CD4-positive, alpha-beta T cell treated with Interleukin-12 subunit alpha and Interleukin-12 subunit beta, for 1 hour (primary cell): ENCODE results near the gene ZBTB17.

Experiments
- DNase-seq: peaks from one replicate; pipeline ENCODE4 v3.0.0-alpha.2; 2020

Gene ZBTB17

GRCh38 chr1:15945832-15946448, 30.0 kb downstream of the ZBTB17 start:
- DNase-seq = no peak

- DNase-seq = no peak
Observed at GRCh38 chr1:15945011-15945831, 30.7 kb downstream of the ZBTB17 start.

- no peak for DNase-seq
Observed at GRCh38 chr1:15944308-15945010, 31.4 kb downstream of the ZBTB17 start.

GRCh38 chr1:15943992-15944307, 32.0 kb downstream of the ZBTB17 start:
- no peak for DNase-seq

- no peak for DNase-seq
Observed at GRCh38 chr1:15943328-15943991, 32.4 kb downstream of the ZBTB17 start.

GRCh38 chr1:15942661-15943327, 33.1 kb downstream of the ZBTB17 start:
- DNase-seq = no peak

- DNase-seq = no peak
Observed at GRCh38 chr1:15941899-15942660, 33.8 kb downstream of the ZBTB17 start.

- no peak for DNase-seq
Observed at GRCh38 chr1:15941044-15941840, 34.7 kb downstream of the ZBTB17 start.

GRCh38 chr1:15940110-15941043, 35.5 kb downstream of the ZBTB17 start:
- DNase-seq = no peak

- DNase-seq = no peak
Observed at GRCh38 chr1:15939181-15940109, 36.5 kb downstream of the ZBTB17 start.

- DNase-seq = no peak
Observed at GRCh38 chr1:15938628-15939161, 37.2 kb downstream of the ZBTB17 start.

GRCh38 chr1:15937706-15938168, 38.2 kb downstream of the ZBTB17 start:
- no peak for DNase-seq

GRCh38 chr1:15937146-15937545, 38.8 kb downstream of the ZBTB17 start:
- DNase-seq = no peak

GRCh38 chr1:15936025-15936424, 39.9 kb downstream of the ZBTB17 start:
- DNase-seq = no peak

- no peak for DNase-seq
Observed at GRCh38 chr1:15935056-15935950, 40.6 kb downstream of the ZBTB17 start.

GRCh38 chr1:15934211-15935055, 41.5 kb downstream of the ZBTB17 start:
- no peak for DNase-seq
